Activated CD4-positive, CD25-positive, alpha-beta regulatory T cell treated with anti-CD3 and anti-CD28 coated beads, Interleukin-2, amount 50 U/mL, for 72 hours (primary cell): Measurements from ENCODE around the gene ROPN1L.
"Not testable (repeated sequence)": the region's sequence is repeated elsewhere in the genome, so short reads cannot be mapped to it uniquely, and the experiment has no call there.

Experiments
- DNase-seq: peaks from one replicate; pipeline ENCODE4 v3.0.0; 2021

Gene ROPN1L

DNA sequence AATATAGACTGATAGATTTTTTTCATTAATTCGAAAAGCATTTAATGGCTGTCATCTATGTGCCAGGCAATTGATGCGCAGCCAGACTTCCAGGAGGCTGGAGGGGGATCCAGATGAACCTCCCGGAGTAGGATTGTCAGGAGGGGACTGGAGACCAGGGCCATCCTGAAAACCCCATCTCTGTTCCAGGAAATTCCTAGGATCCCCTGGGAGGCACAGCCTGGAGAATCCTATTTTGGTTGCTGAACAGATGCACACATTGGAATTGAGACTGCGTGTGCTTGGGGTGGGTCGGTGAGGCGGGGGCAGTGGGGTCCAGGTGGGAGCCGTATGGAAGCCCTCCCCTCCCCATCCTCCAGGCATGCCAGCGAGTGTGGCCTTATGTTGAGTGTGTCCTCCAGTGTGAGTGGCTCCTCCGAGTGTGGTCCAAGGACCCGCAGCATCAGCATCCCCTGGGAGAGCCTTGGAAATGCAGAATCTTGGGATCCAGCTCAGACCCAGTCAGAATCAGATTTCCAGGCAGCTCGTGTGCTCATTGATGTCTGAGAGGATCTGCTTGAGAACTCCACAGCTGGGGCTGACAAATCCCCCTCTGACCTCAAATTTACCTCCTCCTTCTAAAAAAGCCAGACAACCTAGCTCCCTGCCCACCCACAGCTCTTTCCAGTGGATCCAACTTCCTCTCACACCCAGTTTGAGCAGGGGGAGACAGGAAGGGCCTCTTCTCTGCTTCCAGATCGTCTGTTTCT, 38.7 kb downstream of the ROPN1L start:
- DNase-seq = no peak

DNA sequence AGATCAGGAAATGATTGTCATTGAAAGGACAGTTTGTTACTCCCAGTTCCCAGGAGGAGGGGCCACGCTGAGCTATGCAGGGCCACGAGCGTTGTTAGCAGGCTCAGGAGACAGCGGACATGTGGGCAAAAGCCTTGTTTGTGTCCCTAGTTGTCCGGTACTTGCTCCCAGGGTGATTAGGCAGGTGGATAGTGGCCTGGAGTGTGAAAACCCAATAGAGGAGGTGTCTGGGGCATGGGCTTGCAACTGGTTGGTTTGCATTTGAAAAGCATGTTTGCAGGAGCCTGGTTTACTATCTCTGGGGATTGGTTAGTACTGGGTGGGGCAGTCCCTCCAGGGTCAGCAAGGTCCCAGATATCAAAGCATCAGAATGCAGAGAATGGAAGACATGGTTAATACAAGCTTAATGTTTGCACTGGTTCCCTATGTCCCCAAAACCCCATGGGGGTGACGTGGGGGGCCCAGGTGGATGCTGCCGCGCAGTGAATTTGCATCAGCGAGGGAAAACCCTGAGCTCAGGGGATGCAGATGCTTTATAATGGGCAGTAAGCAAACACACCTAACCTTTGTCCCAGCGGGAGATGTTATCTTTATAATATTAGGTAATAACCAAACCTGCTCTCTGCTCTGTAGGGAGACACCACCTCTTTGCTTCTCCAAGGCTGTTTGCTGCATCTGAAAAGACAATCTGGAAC, 39.7 kb downstream of the ROPN1L start:
- no peak for DNase-seq

GRCh38 chr5:10482791-10483530, 41.3 kb downstream of the ROPN1L start:
- DNase-seq = no peak

DNA sequence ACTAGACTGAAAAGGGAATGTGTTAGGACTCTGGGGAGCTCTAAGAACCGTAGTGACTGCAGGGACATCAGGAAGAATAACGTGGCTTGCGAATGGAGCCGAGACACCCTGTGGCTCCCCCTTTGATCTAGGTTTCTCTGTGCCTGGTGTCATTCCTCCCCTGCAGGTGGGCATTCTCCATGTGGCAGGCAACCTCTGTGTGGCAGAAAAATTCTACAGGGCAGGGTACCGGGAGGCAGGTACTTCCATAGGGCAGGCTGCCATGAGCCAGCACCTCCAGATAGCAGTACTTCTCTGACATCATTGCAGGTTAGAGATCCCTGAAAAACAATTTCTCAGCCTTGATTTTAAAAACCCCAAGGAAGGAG, 43.1 kb downstream of the ROPN1L start:
- no peak for DNase-seq

GRCh38 chr5:10485142-10485795, 43.6 kb downstream of the ROPN1L start:
- DNase-seq = no peak

DNA sequence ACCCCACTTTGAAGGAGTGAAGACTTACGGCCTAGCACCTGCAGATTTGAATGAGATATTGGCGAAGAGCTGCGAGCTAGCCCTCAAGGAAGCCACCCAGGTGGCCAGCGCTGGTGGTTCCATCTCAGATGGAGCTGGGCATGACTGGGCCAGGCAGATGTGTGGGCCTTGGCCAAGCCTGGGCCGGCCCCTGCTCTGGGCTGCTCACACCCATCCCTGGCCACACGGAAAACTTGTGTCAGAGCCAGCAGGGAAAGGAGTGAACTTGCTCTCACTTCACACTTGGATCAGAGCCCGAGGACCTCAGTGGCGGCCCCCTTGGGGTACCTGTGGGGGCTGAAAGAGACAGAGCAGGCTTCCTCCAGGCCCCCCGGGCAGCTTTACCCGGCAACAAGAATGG, 44.2 kb downstream of the ROPN1L start:
- no peak for DNase-seq

DNA sequence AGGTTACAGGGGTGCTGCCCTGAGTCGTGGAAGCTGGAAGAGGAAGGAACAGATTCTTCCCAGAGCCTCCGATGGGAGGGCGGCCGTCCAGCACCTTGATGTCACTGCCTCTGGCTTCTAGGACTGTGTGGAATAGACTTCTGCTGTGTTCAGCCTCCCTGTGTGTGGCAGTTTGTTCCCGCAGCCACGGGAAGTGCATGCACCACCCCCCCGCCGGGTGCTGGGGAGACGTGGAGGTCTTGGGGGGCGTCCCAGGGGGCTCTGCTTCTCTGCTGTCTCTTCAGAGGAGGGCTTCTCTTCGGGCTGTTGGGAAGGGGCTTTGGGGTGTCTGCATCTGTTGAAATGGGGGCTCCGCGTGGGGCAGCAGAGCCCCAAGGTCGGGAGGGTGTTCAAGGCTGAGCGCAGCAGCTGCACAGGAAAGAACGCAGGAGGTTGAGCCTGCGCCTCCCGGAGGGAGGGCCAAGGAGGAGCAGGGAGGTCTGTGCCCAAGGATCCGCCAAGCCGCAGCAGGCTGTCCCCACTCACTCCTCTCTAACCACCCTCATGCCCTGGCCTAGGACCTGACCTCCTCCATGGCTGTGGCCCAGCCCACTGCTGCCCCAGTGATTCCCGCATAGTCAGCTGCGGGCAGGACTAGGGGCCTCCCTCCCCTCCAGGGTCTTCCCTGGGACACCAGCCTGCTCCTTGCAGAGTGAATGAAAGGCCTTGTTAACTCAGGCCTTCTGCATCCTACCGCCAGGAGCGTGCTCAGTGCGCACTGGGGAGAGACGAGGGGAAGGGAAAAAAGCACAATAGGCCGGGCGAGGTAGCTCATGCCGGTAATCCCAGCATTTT, 45.0 kb downstream of the ROPN1L start:
- no peak for DNase-seq

GRCh38 chr5:10488144-10488543, 46.5 kb downstream of the ROPN1L start:
- no peak for DNase-seq

- DNase-seq = no peak
Observed at GRCh38 chr5:10489810-10490426, 48.2 kb downstream of the ROPN1L start.

- DNase-seq = no peak
Observed at GRCh38 chr5:10490927-10491672, 49.4 kb downstream of the ROPN1L start.

- no peak for DNase-seq
Observed at GRCh38 chr5:10491673-10492026, 50.0 kb downstream of the ROPN1L start.

DNA sequence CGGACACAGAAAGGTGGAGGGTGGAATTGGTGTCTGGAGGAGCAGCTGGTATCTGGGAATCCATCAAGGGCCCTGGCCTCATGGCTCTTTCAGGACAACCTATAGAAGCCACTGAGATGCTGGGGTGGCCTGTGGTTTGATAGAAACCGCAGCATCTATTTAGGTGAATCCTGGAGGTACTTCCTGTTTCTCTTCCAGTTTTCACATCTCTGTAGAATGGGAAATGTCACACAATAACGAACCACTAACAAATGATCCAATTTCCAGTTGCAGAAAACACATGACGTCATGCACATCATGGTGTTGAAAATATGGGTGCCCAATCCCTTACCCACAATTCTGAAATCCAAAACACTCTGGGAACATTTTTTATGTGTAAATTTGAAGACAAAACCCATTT, 52.2 kb downstream of the ROPN1L start:
- no peak for DNase-seq

DNA sequence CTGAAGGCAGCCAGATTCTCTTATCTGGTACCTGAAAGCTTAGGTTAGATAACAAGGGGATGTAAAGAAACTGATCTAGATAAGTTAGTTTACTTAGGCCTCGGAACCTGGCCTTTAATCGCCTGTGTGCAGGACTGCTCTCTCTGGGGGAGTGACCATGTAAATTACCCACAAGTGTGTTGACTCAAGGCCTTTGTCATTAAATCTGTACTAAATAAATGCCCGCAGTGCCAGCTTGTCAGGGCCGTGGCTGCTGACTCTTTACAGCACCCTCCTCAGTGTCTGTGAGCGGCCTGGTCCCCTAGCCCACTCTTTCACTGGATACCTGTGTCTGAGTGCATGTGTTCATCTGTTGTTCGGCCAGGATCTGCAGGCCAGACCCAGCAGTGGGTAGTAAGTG, 52.8 kb downstream of the ROPN1L start:
- DNase-seq = not testable (repeated sequence)

DNA sequence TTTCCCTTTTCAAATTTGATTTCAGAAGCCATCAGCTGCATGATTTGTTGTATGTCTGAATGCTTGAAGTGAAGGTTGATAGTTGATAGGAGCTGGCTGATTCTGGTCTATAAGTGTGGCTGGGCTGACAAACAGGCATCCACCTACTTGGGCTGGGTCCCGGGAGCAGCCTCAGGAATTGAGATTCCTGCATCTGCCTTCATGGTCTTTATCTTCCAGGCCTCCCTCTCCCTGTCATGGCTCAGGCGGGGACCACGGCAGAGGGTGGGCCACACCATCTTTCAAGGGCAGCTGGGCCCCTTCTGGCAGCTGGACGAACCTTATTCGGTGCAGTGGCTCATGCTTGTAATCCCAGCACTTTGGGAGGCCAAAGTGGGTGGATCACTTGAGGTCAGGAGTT, 55.9 kb downstream of the ROPN1L start:
- no peak for DNase-seq

DNA sequence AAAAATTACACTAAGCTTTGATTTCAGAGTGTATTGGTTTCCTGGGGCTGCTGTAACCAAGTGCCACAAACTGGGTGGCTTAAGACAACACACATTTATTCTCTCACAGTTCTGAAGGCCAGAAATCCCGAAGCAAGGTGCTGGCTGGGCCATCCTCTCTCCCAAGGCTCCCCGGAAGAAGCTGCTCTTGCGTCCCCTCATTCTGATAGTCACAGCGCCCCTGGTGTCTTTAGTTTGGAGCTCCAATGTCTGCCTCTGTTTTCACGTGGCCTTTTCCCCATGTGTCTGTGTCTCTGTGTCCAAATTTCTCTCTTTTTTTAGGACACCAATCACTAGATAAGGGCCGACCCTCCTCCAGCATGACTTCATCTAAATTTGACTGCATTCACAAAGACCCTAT, 56.7 kb downstream of the ROPN1L start:
- DNase-seq = no peak

DNA sequence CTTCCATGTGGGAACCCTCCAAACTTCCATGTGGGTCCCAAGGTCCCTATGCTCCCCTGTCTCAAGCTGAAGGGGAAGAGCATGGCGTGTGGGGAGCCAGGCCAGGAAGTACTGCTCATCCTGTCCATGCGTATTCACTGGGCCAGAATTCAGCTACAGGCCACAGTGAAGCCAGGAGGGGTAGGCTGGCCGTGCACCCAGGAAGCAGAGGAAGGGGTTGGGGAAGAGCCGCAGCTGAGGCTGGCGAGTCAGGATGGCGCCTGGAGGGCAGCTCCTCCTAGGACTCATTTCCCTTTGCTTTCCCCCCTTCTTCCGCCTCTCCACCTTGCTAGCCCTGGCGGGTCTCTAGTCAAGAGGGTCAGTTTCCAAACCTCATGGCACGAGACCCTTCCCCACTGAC, 57.4 kb downstream of the ROPN1L start:
- no peak for DNase-seq

- DNase-seq = no peak
Observed at GRCh38 chr5:10499776-10500175, 58.1 kb downstream of the ROPN1L start.

DNA sequence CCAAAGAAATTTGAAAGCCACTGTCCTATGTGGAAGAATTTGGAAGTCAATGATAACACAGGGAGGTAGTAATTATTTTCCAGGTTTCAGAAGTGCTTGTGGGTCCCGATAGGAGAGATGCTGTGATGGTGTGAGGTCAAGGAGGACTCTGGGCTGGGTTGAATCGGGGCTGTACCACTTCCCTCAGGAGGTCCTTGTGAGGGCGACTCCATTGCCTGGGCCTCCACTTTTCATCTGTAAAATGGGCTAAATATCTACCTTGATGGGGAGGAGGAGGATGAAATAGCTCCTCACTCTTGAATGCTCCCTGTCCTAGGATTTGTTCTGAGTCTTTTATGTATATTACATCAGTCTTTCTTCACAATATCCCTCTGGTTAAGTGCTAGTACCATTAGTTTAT, 59.0 kb downstream of the ROPN1L start:
- DNase-seq = no peak

GRCh38 chr5:10501554-10502075, 59.9 kb downstream of the ROPN1L start:
- DNase-seq = no peak

- DNase-seq = no peak
Observed at GRCh38 chr5:10502130-10502529, 60.5 kb downstream of the ROPN1L start.

DNA sequence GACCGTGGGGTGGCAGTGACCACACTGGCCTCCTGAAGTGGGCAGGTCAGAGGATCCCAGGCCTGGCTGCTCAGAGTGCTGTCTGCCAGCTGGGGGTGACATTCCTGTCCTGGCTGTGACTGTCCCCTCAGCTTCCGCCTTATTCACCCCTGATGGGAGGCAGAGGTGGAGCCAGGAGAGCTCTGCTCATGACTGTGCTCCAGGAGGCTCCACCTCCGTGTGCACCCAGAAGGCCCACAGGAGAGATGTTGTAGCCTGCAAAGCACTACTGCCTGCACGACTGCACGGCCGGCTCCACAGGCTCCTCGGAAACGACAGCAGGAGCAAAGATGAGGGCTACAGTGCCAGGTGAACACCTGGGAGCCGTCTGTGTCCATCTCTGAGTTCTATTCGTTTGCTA, 60.9 kb downstream of the ROPN1L start:
- no peak for DNase-seq
